Mesendoderm (in vitro differentiated cells): ENCODE results near the gene CREB5.

Source experiments
- DNase-seq: peaks from one replicate; pipeline ENCODE4 v3.0.0; 2013
- H2AK5ac ChIP-seq: 2 replicates; pipeline ENCODE4 v1.6.1; 2013; ENCODE audit warnings: low read length, inconsistent platforms
- H2BK120ac ChIP-seq: 2 replicates; pipeline ENCODE4 v1.6.1; 2013; ENCODE audit warnings: low read depth, mild to moderate bottlenecking, low read length, moderate library complexity, mixed read lengths
- H2BK15ac ChIP-seq: replicated peaks from 2 replicates; pipeline ENCODE4 v1.6.1; 2013; ENCODE audit warnings: low read depth, mild to moderate bottlenecking, moderate library complexity
- H2BK5ac ChIP-seq: 2 replicates; pipeline ENCODE4 v1.6.1; 2013; ENCODE audit warnings: low read length, inconsistent platforms
- H3K18ac ChIP-seq: 2 replicates; pipeline ENCODE4 v1.6.1; 2013; ENCODE audit warnings: mild to moderate bottlenecking, low read length, mixed read lengths
- H3K23ac ChIP-seq: one replicate; pipeline ENCODE4 v1.6.1; 2013; ENCODE audit warnings: low read length
- H3K27ac ChIP-seq: 2 replicates; pipeline ENCODE4 v1.5.1; 2013; ENCODE audit warnings: low read depth, mild to moderate bottlenecking, inconsistent platforms, low read length, moderate library complexity
- H3K27me3 ChIP-seq: 2 replicates; pipeline ENCODE4 v1.6.1; 2013; ENCODE audit warnings: low read length, control low read depth, mild to moderate bottlenecking, inconsistent platforms; ENCODE audit not compliant: insufficient read depth, poor library complexity
- H3K36me3 ChIP-seq: 2 replicates; pipeline ENCODE4 v1.6.1; 2013; ENCODE audit warnings: low read length, inconsistent platforms; ENCODE audit not compliant: control insufficient read depth, insufficient read depth
- H3K4ac ChIP-seq: one replicate; pipeline ENCODE4 v1.6.1; 2013; ENCODE audit warnings: low read depth, mild to moderate bottlenecking, low read length, moderate library complexity
- H3K4me1 ChIP-seq: 2 replicates; pipeline ENCODE4 v1.6.1; 2013; ENCODE audit warnings: low read depth, low read length, inconsistent platforms; ENCODE audit not compliant: control insufficient read depth
- H3K4me2 ChIP-seq: 2 replicates; pipeline ENCODE4 v1.6.1; 2013; ENCODE audit warnings: low read length
- H3K4me3 ChIP-seq: 2 replicates; pipeline ENCODE4 v1.5.1; 2013; ENCODE audit warnings: mild to moderate bottlenecking, low read length
- H3K56ac ChIP-seq: one replicate; pipeline ENCODE4 v1.6.1; 2013; ENCODE audit warnings: low read length
- H3K79me1 ChIP-seq: 2 replicates; pipeline ENCODE4 v1.6.1; 2013; ENCODE audit warnings: low read length, inconsistent platforms
- H3K79me2 ChIP-seq: 2 replicates; pipeline ENCODE4 v1.6.1; 2013; ENCODE audit warnings: mild to moderate bottlenecking, low read length; ENCODE audit not compliant: control insufficient read depth, insufficient read depth
- H3K9ac ChIP-seq: 2 replicates; pipeline ENCODE4 v1.6.1; 2013; ENCODE audit warnings: low read length, inconsistent platforms
- H4K5ac ChIP-seq: one replicate; pipeline ENCODE4 v1.6.1; 2013; ENCODE audit warnings: low read length
- H4K8ac ChIP-seq: one replicate; pipeline ENCODE4 v1.6.1; 2013; ENCODE audit warnings: low read depth, mild to moderate bottlenecking, control low read depth, low read length, moderate library complexity
- WGBS: extraction: QIAGEN DNeasy Blood & Tissue Kit; methylation state at CpG from one replicate; pipeline ENCODE4 v1.1.7; 2013; ENCODE audit warnings: low lambda C conversion rate, missing lambda C conversion rate; ENCODE audit not compliant: insufficient coverage; ENCODE audit errors: extremely low coverage; 5-methylcytosine and 5-hydroxymethylcytosine counted together

Gene CREB5

GRCh38 chr7:28413011-28413410 is 693 bp downstream of the CREB5 start:
- Histone ChIP-seq H2BK5ac (no peak overlapping the region), H3K56ac (no peak overlapping the region), H4K8ac (no peak overlapping the region), H2AK5ac (no peak overlapping the region), H3K23ac (no peak overlapping the region), H3K4ac (no peak overlapping the region), H3K27me3 (peaks cover 7% of the 10 kb centered on the region), H3K79me2 (no peaks in the 10 kb centered on the region), H2BK120ac (no peak overlapping the region), H3K36me3 (no peaks in the 10 kb centered on the region), H3K79me1 (no peaks in the 10 kb centered on the region), H3K4me3 (no peak overlapping the region), H3K27ac (no peak overlapping the region), H3K4me2 (no peak overlapping the region), H2BK15ac (no peak overlapping the region), H4K5ac (no peak overlapping the region), H3K18ac (no peak overlapping the region), H3K4me1 (peaks cover 5% of the 10 kb centered on the region), H3K9ac (no peak overlapping the region)
- WGBS = no CpG with 5 or more reads among the region's 1 CpG
- no peak for DNase-seq

- WGBS = no CpG with 5 or more reads among the region's 1 CpG
Measured at GRCh38 chr7:28414453-28414852, 2.1 kb downstream of the CREB5 start.

GRCh38 chr7:28417321-28417940 is 5.1 kb downstream of the CREB5 start:
- no peak overlapping the region for H4K5ac ChIP-seq
- H3K56ac ChIP-seq = no peak overlapping the region
- no peak overlapping the region for H2BK15ac ChIP-seq
- H3K9ac ChIP-seq = no peak overlapping the region
- H2BK120ac ChIP-seq = no peak overlapping the region
- H3K36me3 ChIP-seq = no peaks in the 10 kb centered on the region
- H3K18ac ChIP-seq = no peak overlapping the region
- no peak overlapping the region for H3K4ac ChIP-seq
- no peak overlapping the region for H4K8ac ChIP-seq
- WGBS = no CpG with 5 or more reads among the region's 5 CpGs
- H3K27me3 ChIP-seq = no peaks in the 10 kb centered on the region
- no peak overlapping the region for H2BK5ac ChIP-seq
- DNase-seq = no peak
- no peak overlapping the region for H3K27ac ChIP-seq
- no peaks in the 10 kb centered on the region for H3K79me2 ChIP-seq
- H2AK5ac ChIP-seq = no peak overlapping the region
- H3K4me1 ChIP-seq = no peaks in the 10 kb centered on the region
- no peak overlapping the region for H3K4me3 ChIP-seq
- no peak overlapping the region for H3K23ac ChIP-seq
- no peak overlapping the region for H3K4me2 ChIP-seq
- H3K79me1 ChIP-seq = no peaks in the 10 kb centered on the region

More at GRCh38 chr7:28414453-28414852, 2.1 kb downstream of the CREB5 start:
- Histone ChIP-seq H3K4me1 (peaks cover 4% of the 10 kb centered on the region), H2BK15ac (no peak overlapping the region), H3K23ac (no peak overlapping the region), H2BK5ac (no peak overlapping the region), H3K4me3 (no peak overlapping the region), H4K8ac (no peak overlapping the region), H3K18ac (no peak overlapping the region), H3K56ac (no peak overlapping the region), H3K79me1 (no peaks in the 10 kb centered on the region), H3K79me2 (no peaks in the 10 kb centered on the region), H3K4me2 (no peak overlapping the region), H3K36me3 (no peaks in the 10 kb centered on the region), H4K5ac (no peak overlapping the region), H2BK120ac (no peak overlapping the region), H3K9ac (no peak overlapping the region), H3K27ac (no peak overlapping the region), H2AK5ac (no peak overlapping the region), H3K27me3 (peaks cover 7% of the 10 kb centered on the region), H3K4ac (no peak overlapping the region)
- no peak for DNase-seq

- Histone ChIP-seq H3K4me3 (no peak overlapping the region), H3K79me1 (no peaks in the 10 kb centered on the region), H3K27ac (no peak overlapping the region), H2BK5ac (no peak overlapping the region), H3K4me2 (no peak overlapping the region), H4K8ac (no peak overlapping the region), H3K9ac (no peak overlapping the region), H3K79me2 (no peaks in the 10 kb centered on the region), H3K4me1 (no peaks in the 10 kb centered on the region), H3K56ac (no peak overlapping the region), H2BK15ac (no peak overlapping the region), H4K5ac (no peak overlapping the region), H2AK5ac (no peak overlapping the region), H2BK120ac (no peak overlapping the region), H3K18ac (no peak overlapping the region), H3K4ac (no peak overlapping the region), H3K27me3 (no peaks in the 10 kb centered on the region), H3K36me3 (no peaks in the 10 kb centered on the region), H3K23ac (no peak overlapping the region)
- no CpG with 5 or more reads among the region's 2 CpGs for WGBS
- DNase-seq = no peak
Measured at GRCh38 chr7:28418311-28418710, 6.0 kb downstream of the CREB5 start.

- Histone ChIP-seq H3K4me3 (no peak overlapping the region), H4K5ac (no peak overlapping the region), H3K56ac (no peak overlapping the region), H3K9ac (no peak overlapping the region), H3K79me2 (no peaks in the 10 kb centered on the region), H3K27ac (no peak overlapping the region), H2BK5ac (no peak overlapping the region), H2BK120ac (no peak overlapping the region), H3K79me1 (no peaks in the 10 kb centered on the region), H3K36me3 (no peaks in the 10 kb centered on the region), H3K4me1 (no peaks in the 10 kb centered on the region), H3K18ac (no peak overlapping the region), H2AK5ac (no peak overlapping the region), H3K4ac (no peak overlapping the region), H3K23ac (no peak overlapping the region), H3K4me2 (no peak overlapping the region), H4K8ac (no peak overlapping the region), H3K27me3 (no peaks in the 10 kb centered on the region), H2BK15ac (no peak overlapping the region)
- no peak for DNase-seq
- WGBS = no CpG with 5 or more reads among the region's 1 CpG
Measured at GRCh38 chr7:28418966-28419365, 6.6 kb downstream of the CREB5 start.

GRCh38 chr7:28419716-28420115 is 7.4 kb downstream of the CREB5 start:
- Histone ChIP-seq H3K23ac (no peak overlapping the region), H3K4ac (no peak overlapping the region), H2BK5ac (no peak overlapping the region), H3K27me3 (no peaks in the 10 kb centered on the region), H3K4me1 (no peaks in the 10 kb centered on the region), H2BK15ac (no peak overlapping the region), H3K36me3 (no peaks in the 10 kb centered on the region), H3K9ac (no peak overlapping the region), H4K5ac (no peak overlapping the region), H3K27ac (no peak overlapping the region), H3K56ac (no peak overlapping the region), H3K4me3 (no peak overlapping the region), H2AK5ac (no peak overlapping the region), H3K4me2 (no peak overlapping the region), H3K79me2 (no peaks in the 10 kb centered on the region), H4K8ac (no peak overlapping the region), H3K18ac (no peak overlapping the region), H3K79me1 (no peaks in the 10 kb centered on the region), H2BK120ac (no peak overlapping the region)
- DNase-seq = no peak
- no CpG with 5 or more reads among the region's 2 CpGs for WGBS
